SK-N-SH treated with all-trans-retinoic acid at 6 μM for 48 hours (cell line): ENCODE results near the gene GNRHR.
"Not testable (repeated sequence)": the region's sequence is repeated elsewhere in the genome, so short reads cannot be mapped to it uniquely, and the experiment has no call there.

Experiments used
- ATAC-seq: fragments of 200-7000 bp; cut with Tn5 transposase; 3 replicates; pipeline ENCODE4 v1.9.1; 2020; ENCODE audit warnings: mild to moderate bottlenecking, moderate library complexity
- ARNTL ChIP-seq: fragments of 450-650 bp; formaldehyde crosslinking; IDR thresholded peaks from 2 replicates; pipeline ENCODE4 v1.5.0; 2020; ENCODE audit warnings: low read depth, mild to moderate bottlenecking, moderate library complexity, borderline replicate concordance
- CSDC2 ChIP-seq: fragments of 250-450 bp; sonication (Bioruptor Pico); IDR thresholded peaks from 2 replicates; pipeline ENCODE4 v1.5.0; 2020; ENCODE audit warnings: mild to moderate bottlenecking, moderate library complexity
- CSRNP3 ChIP-seq: fragments of 250-450 bp; sonication (Bioruptor Pico); IDR thresholded peaks from 2 replicates; pipeline ENCODE4 v1.5.1; 2021; ENCODE audit warnings: mild to moderate bottlenecking, moderate library complexity
- ISL1 ChIP-seq: fragments of 250-450 bp; sonication (Bioruptor Pico); IDR thresholded peaks from 2 replicates; pipeline ENCODE4 v2.1.2; 2022; ENCODE audit warnings: mild to moderate bottlenecking, moderate library complexity
- OSR1 ChIP-seq: fragments of 250-450 bp; sonication (Bioruptor Pico); IDR thresholded peaks from 2 replicates; pipeline ENCODE4 v1.8.0; 2022; ENCODE audit warnings: moderate library complexity, mild to moderate bottlenecking, inconsistent platforms
- PPARA ChIP-seq: fragments of 250-450 bp; sonication (Bioruptor Pico); IDR thresholded peaks from 2 replicates; pipeline ENCODE4 v1.5.0; 2020; ENCODE audit warnings: mild to moderate bottlenecking, borderline replicate concordance
- TCF4 ChIP-seq: fragments of 250-450 bp; sonication (Bioruptor Pico); IDR thresholded peaks from 2 replicates; pipeline ENCODE4 v1.8.0; 2021; ENCODE audit warnings: mild to moderate bottlenecking, moderate library complexity, borderline replicate concordance
- TOX ChIP-seq: fragments of 250-450 bp; sonication (Bioruptor Pico); IDR thresholded peaks from 2 replicates; pipeline ENCODE4 v1.8.0; 2021; ENCODE audit warnings: mild to moderate bottlenecking, moderate library complexity, borderline replicate concordance
- TSHZ2 ChIP-seq: fragments of 250-450 bp; sonication (Bioruptor Pico); IDR thresholded peaks from 2 replicates; pipeline ENCODE4 v1.5.0; 2020; ENCODE audit warnings: mild to moderate bottlenecking, moderate library complexity
- ZC3H10 ChIP-seq: fragments of 250-450 bp; sonication (Bioruptor Pico); IDR thresholded peaks from 2 replicates; pipeline ENCODE4 v1.5.1; 2021; ENCODE audit warnings: mild to moderate bottlenecking, moderate library complexity
- ZFP3 ChIP-seq: fragments of 250-450 bp; sonication (Bioruptor Pico); IDR thresholded peaks from 2 replicates; pipeline ENCODE4 v1.5.0; 2020; ENCODE audit warnings: mild to moderate bottlenecking, moderate library complexity
- ZFP30 ChIP-seq: fragments of 450-650 bp; formaldehyde crosslinking; IDR thresholded peaks from 2 replicates; pipeline ENCODE4 v1.5.0; 2022; ENCODE audit warnings: mild to moderate bottlenecking, moderate library complexity
- ZNF70 ChIP-seq: fragments of 450-650 bp; formaldehyde crosslinking; IDR thresholded peaks from 2 replicates; pipeline ENCODE4 v1.5.0; 2020; ENCODE audit warnings: mild to moderate bottlenecking, moderate library complexity
- TF ChIP-seq, protein P1 (sequence below): fragments of 250-450 bp; sonication (Bioruptor Pico); IDR thresholded peaks from 2 replicates; pipeline ENCODE4 v1.8.0; 2021; ENCODE audit warnings: low read depth, mild to moderate bottlenecking, moderate library complexity, borderline replicate concordance
- TF ChIP-seq, protein P2 (sequence below): fragments of 250-450 bp; sonication (Bioruptor Pico); IDR thresholded peaks from 2 replicates; pipeline ENCODE4 v1.5.1; 2020; ENCODE audit warnings: low read depth, mild to moderate bottlenecking, moderate library complexity

Gene GNRHR

GRCh38 chr4:67765928-67766327 lies 11.7 kb upstream of the GNRHR start (continued):
- TF ChIP-seq ZC3H10 (no peak), OSR1 (CRISPR knock-in tag) (no peak)

DNA sequence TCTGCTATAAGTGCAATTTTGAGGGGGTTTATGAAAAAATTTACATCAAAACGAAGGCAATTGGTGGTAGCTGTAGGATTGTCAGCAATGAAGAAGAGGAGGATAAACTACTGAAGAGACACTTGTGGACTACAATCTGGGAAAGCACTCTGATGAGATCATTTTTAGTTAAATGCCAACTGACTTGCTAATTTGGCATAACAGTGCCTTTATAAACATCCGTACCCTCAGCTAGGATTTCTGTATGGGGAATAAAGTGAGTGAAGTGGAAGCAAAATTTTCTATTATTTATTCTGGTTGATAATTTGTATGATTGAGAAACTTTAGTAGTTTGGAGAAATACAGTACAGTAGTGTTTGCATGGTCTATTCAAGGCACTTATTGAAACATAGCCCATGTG lies 11.2 kb upstream of the GNRHR start:
- TF ChIP-seq ARNTL (CRISPR knock-in tag): no peak
- no peak for TF ChIP-seq TOX (CRISPR knock-in tag)
- no peak for TF ChIP-seq CSRNP3
- TF ChIP-seq, protein P1, sequence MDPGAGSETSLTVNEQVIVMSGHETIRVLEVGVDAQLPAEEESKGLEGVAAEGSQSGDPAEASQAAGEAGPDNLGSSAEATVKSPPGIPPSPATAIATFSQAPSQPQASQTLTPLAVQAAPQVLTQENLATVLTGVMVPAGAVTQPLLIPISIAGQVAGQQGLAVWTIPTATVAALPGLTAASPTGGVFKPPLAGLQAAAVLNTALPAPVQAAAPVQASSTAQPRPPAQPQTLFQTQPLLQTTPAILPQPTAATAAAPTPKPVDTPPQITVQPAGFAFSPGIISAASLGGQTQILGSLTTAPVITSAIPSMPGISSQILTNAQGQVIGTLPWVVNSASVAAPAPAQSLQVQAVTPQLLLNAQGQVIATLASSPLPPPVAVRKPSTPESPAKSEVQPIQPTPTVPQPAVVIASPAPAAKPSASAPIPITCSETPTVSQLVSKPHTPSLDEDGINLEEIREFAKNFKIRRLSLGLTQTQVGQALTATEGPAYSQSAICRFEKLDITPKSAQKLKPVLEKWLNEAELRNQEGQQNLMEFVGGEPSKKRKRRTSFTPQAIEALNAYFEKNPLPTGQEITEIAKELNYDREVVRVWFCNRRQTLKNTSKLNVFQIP: no peak
- no peak for TF ChIP-seq CSDC2
- TF ChIP-seq ZFP3: no peak
- TF ChIP-seq TSHZ2 (CRISPR knock-in tag): no peak
- TF ChIP-seq ISL1 (CRISPR knock-in tag): no peak
- TF ChIP-seq PPARA (CRISPR knock-in tag): no peak
- TF ChIP-seq, protein P2, sequence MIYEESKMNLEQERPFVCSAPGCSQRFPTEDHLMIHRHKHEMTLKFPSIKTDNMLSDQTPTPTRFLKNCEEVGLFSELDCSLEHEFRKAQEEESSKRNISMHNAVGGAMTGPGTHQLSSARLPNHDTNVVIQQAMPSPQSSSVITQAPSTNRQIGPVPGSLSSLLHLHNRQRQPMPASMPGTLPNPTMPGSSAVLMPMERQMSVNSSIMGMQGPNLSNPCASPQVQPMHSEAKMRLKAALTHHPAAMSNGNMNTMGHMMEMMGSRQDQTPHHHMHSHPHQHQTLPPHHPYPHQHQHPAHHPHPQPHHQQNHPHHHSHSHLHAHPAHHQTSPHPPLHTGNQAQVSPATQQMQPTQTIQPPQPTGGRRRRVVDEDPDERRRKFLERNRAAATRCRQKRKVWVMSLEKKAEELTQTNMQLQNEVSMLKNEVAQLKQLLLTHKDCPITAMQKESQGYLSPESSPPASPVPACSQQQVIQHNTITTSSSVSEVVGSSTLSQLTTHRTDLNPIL (CRISPR knock-in tag): no peak
- ATAC-seq: no peak

DNA sequence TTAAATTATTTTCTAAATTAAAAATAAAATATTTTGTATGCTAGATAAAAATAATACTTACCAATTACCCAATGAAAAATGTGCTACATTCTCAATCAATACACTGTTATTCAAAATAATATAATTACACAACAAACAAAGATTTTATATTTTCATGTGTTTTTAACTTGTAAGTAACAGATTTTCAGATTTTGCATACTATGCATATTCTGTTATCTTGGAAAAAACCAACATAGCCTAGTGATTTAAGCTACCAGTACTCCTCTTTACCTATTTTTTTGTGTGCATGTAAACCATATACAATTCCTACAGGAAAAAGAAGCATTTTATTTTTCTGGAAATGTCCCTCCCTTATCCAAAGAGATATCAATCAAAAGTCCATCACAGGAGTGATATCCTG lies 10.0 kb upstream of the GNRHR start:
- TF ChIP-seq PPARA (CRISPR knock-in tag) (no peak), ZNF70 (CRISPR knock-in tag) (no peak), ZFP3 (no peak), TOX (CRISPR knock-in tag) (no peak), TSHZ2 (CRISPR knock-in tag) (no peak), ZFP30 (CRISPR knock-in tag) (no peak), CSRNP3 (no peak)
- no peak for ATAC-seq

GRCh38 chr4:67762086-67762485 lies 7.9 kb upstream of the GNRHR start:
- peak; percentile 84 for ATAC-seq
- no peak for TF ChIP-seq TCF4 (CRISPR knock-in tag)

DNA sequence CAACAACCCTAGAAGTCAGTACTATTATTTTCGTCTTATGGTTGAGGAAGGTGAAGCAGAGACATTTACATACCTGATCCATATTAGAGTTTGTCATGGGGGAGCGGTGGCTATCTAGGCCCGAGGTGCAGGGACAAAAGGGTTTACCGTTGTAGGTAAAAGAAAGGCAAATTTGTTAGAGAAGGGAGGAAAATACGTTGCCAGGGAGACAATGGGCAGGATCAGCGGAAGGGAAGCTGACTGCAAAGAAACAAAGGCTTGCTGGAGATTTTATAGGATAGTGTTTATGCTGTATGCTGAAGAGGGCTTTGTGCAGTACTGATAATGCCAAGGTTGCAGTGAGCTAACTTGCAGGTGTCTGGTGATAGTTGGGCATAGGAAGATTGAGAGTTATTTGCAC lies 2.8 kb upstream of the GNRHR start:
- ATAC-seq: not testable (repeated sequence)
